Left lobe of liver (tissue), 2 donors: ENCODE measurements around the gene PRR5L. TPM values are rescaled to one million over a fixed set of nuclear protein-coding genes. Genes with fewer than 3 reads are reported as not detected.
A peak's percentile ranks its signal among the peaks of the same experiment; 100 is the strongest.

Source experiments
- ATAC-seq: fragments of 200-7000 bp; cut with Tn5 transposase; one replicate; pipeline ENCODE4 v1.9.1; 2020; ENCODE audit warnings: mild to moderate bottlenecking, moderate library complexity
- DNase-seq: peaks from one replicate; pipeline ENCODE4 v3.0.0-alpha.2; 2020; ENCODE audit warnings: low spot score
- total RNA-seq: library from RNA; stranded (reverse); gene quantifications from one replicate; pipeline ENCODE4 v1.2.1, GENCODE V29; 2021
- donor health status: DM: no; HTN: no; CAD: no; lungs with moderate emphysema.
- donor health status: DM: no; HTN: yes; CAD: no.

Gene PRR5L, protein sequence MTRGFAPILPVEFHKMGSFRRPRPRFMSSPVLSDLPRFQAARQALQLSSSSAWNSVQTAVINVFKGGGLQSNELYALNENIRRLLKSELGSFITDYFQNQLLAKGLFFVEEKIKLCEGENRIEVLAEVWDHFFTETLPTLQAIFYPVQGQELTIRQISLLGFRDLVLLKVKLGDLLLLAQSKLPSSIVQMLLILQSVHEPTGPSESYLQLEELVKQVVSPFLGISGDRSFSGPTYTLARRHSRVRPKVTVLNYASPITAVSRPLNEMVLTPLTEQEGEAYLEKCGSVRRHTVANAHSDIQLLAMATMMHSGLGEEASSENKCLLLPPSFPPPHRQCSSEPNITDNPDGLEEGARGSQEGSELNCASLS
- total RNA-seq, result 2.1 TPM

DNA sequence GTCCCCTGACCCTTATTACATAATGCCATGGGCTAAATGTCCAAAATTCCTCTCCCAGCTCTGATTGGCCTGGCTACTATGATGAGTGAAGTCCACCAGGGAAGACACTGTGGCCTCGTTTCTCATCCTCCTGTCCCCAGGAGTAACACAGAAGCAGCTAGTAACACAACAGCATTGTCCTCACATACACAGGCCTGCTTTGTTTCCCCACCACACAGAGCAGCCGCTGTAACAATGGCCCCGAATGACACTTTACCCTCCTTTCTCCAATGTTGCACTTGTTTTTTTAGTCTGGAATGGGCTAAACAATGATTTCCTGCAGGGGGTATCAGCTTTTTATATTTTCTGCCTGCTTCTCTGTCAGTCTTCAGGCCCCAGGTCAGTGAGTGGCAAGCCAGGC lies at the start of gene PRR5L:
Gene PRR5L, plus strand, starts transcription at position 363 of the 400 bp plus-strand sequence. CDS start 104,834 bp downstream, outside the sequence.
- no peak for ATAC-seq
- DNase-seq, result no peak

GRCh38 chr11:36247493-36247892 lies 48.6 kb upstream of the PRR5L start:
- peak; percentile 50 for ATAC-seq

DNA sequence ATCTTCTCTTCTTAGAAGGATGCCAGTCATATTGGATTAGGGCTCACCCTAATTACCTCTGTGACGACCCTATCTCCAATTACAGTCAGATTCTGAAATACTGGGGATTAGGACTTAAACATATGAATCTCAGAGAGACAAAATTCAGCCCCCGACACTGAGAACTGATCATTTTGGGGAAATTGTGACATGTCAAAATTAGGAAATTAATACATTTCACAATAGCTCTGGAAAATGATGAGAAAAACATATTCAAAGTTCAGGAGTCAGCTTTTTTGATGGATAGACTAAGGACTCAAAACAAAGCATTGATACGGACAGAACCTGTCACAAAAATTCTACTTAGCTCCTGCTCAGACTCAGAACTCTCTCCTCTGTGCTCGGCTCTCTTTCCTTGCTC lies 47.7 kb upstream of the PRR5L start:
- ATAC-seq, result no peak
- no peak for DNase-seq

More at GRCh38 chr11:36247493-36247892, 48.6 kb upstream of the PRR5L start:
- no peak for DNase-seq

DNA sequence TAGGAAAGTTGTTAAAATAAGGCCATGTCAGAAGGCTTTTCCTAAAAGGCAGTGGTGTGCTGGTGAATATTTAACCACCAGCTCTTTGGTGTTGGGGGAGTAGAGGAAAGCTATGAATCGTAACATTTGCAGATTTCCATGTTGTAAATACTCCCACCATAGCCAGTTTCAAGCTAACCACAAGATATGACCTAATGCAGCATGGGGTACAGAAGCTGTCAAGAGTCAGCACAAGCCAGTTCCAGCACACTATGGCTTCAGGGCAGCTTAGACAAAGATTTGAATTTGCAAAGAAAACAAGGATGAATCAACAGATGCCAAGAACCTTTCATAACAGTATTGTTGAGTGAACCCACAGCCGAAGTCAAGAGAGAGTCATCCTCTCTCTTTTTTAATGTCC lies 46.8 kb upstream of the PRR5L start:
- ATAC-seq, result peak; percentile 64
- DNase-seq, result no peak

DNA sequence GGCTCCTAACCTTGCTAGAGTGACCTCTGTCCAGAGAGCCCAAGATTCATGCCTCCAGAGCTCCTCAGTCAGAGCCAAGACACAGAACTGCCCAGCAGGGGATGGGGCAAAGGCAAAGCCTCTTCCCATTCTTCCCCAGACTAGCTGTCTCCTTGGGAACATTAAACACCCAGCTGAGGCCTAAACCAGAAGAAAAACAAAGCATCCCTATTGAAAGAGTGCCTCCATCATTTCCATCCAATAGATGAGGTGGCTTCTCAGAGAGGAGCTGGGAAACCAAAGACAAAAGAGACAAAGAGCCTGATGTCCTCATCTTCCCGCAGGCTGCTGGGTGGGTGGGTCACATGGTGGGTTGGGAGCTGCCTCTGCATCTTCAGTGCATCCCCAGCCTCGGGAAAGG lies 44.3 kb upstream of the PRR5L start:
- no peak for ATAC-seq
- DNase-seq, result no peak

DNA sequence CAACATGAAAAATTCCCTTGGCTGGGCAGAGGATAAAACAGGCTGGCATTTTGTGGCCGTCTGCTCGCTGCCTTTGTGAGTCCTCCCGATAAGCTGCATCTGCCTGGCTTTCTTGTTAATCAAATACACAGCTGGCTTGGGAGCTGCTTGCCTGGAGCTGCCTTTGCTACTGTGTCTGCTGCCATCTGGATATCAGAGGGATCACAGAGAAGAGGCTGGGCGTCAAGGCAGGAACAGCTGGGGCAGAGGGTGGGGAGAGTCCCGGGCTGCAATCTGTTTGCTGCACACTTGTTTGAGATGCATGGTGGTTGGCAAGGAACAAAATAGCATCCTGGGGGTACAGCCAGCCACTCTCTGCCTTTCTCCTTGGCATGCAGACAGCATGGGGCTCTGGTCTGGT lies 42.9 kb upstream of the PRR5L start:
- DNase-seq (no peak), ATAC-seq (no peak)

DNA sequence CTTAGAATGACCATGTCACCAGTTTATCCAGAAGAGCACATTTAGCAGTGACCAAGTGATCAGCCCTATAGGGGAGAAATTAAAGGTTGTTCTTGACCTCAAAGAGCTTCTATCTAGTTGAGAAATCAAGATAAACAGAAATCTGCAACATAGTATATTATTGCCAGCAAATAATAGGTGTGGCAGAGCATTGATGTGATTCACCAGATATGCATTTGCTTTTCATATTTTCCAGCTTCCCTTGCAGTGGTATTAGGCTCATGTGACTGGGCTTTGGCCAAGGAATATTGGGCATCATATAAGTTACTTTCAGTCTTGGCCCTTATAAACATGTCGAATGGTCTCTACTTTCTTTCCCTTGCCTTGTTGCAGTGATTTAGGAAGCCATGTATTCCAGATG lies 41.4 kb upstream of the PRR5L start:
- ATAC-seq, result no peak
- DNase-seq, result no peak

DNA sequence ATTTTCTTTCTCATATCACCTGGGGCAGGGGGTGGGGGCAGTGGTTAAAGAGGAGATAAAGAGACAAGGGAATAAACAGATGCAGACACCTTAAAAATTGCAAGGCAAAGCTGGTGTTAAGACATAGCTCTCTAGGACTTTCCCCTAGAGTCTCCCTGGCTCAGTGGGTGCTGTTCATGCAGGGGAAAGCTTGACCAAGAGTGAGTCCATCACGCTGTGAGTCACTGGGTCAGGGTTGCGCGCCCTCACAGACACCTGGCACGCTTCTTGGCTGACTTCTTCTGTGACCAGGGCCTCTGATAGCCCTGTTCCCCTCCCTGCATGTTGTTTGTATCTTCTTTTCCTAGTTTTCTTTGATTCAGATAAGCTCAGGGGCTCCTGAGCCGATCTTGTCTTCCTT lies 38.7 kb upstream of the PRR5L start:
- no peak for DNase-seq
- no peak for ATAC-seq

DNA sequence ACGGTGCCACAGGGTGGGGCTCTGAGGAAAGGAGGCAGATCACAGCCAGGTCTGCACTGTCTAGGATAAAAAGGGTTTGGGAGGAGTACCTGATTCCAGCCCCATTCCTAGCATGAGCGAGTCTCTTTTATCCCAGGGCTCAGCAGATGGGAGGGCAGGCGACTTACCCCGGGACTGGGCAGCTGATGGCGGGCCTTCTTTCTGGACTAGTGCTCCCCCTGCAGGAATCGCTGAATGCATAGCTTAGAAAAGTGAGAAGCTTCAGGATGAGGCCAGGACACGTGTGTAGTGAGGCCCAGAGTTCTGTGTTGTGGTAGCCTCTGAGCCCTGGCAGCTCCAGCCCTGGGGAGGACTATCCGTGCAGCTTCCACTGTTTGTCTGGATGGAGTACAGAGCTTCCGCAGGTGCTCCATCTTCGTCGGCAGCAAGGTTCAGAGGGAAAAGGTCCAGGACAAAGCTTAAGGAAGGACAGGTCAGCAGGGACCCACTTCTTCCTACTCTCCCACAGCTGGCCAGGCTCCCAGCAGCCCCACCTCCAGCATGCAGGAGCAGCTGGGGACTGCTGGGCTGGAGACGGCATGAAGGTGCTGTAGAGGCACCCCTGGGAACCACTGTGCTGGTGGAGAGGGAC lies 37.2 kb upstream of the PRR5L start:
- ATAC-seq, result peak; percentile 90
- DNase-seq, result peak; percentile 50

DNA sequence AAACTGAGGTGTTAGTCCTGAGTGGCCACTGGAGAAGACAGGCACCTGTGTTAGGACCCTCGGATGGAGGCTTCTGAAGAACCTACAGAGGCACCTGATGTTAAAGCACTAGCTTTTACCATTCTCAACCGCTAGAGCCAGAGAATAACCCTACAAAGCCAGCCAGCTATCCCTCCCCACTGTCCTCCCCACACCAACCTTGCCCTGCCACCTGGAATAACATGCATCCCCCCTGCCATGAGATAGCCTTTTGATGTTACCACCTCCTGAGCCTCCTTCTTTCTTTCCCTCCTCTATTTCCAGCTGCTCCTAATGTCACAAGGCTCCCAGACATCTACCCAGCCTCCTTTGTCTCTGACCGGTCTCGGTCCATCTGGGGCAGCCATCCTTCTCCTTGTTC lies 35.0 kb upstream of the PRR5L start:
- no peak for ATAC-seq
- no peak for DNase-seq

DNA sequence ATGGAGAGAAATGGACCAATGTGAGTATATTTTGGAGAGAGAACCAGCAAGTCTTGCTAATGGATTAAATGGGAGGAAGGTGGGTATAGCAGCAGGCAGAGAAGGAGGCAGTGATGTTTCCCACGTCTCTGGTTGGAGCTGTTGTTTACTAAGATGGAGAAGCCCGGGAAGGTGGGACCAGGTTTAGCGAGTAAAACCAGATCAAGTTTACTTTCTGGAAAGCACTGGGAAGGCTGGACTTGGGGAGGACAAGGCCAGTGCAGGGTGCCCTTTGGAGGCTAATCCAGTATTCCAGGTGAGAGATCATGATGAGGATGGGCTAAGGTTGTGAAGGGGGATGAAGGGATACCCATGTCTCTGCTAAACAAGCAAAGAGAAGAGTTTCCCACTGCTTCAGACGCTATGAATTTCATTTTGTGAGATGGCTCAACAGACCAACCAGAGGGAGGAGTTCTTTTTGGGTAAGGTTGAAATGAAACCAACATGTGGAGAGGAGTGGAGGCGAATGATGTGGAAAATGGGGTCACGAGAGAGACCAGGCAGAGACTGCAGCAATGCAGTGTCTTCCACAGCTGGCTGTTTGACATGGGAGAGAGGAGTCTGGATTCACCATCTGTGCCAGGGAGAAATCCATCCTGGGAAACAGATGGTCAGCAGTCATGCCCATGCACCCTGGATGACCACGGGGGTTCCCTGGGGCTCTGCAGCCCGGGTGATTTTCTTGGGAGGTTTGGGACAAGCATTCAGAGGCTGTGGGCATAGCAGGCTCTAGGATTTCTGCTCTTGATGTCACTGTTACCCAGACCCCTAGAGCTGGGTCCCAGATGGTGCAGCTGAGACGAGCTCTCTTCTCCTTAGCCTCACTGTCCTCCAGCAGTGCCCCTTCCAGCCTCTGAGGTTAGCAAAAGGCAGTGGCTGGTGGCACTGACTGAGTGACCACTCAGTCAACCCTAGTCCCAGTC lies 31.8 kb upstream of the PRR5L start:
- no peak for ATAC-seq
- DNase-seq, result no peak

DNA sequence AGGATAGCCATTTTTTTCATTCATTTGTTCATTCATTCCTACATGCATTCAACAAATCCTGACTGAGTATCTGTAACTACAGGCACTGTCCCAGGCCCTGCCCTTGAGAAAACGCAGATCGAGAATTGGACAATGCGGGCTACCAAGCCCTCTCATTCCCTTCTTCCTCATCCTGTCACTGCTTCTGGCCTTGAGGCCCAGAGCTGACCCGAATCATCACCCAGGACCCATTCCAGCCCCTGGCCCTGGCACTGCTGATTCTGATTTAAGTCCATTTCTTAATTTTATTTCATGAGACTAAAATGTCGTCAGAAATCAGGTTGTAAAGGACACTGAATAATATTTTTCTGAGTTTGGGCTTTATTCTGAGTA lies 31.1 kb upstream of the PRR5L start:
- no peak for DNase-seq
- no peak for ATAC-seq

GRCh38 chr11:36265793-36266628 lies 30.1 kb upstream of the PRR5L start:
- ATAC-seq (peak; percentile 75), DNase-seq (peak; percentile 67)

DNA sequence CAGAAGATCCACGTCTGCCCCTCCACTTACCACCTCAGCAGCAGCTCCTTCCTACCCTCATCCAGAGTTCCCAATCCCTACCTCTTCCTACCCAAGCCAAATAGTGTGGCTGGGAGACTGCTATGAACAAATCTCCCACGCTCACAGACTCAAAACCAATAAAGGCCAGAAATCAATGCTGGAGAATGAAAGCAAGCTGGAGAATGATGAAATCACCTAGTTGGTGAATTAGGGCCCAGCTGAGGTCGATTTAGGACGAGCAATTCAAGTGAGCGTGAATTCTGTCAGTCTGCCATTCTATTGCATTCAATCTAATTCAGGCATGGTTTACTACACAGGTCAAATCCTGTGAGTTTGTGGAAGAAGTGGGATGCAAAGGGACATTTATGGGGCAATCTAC lies 29.3 kb upstream of the PRR5L start:
- DNase-seq (no peak), ATAC-seq (peak; percentile 71)

DNA sequence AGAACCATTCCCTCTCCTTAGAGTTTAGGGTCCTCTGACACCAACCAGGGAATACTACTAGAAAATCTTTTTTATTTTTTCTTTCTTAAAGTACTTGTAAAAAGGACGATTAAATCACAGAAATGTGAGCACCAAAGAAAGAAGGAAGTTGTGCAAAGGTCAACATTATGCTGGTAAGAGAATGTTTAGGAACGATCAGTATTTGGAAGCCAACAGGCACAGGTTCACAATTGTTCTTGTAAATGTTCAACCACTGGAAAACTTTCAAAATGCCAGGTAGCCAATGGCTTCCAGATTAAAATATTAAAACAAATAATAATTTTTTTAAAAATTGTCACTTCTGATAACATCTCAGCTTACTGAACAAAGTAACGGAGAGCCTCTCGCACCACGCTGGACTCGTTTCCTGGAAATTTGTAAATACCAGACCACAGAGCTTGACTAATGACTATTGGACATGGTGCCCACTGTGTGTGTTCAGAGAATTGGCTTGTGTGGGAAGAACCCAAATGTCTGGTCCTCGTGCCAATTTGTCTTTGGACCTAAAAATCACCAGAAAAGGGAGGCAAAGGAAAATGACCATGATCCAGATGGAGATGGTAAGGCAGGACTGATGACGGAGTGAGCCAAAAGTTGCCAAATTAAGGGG lies 27.6 kb upstream of the PRR5L start:
- peak; percentile 43 for ATAC-seq
- no peak for DNase-seq

DNA sequence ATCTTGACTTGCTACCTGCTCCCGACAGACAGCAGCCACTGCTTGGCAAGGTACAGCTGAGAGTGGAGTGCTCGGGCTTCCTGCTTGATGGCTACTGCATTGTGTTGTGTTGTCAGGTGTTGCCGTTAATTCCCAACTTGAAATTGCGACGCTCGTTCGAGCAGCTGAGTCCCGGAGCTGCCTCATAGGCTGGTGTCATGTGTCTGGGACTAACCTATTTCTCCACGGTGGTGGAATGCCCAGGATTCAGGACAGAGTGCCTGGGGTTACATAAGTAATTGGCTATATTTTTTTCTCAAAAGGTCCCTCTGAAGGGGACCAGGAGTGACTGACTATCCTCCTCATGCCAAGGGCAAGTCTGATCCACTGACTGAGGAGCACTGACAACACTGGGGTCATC lies 25.4 kb upstream of the PRR5L start:
- ATAC-seq (no peak), DNase-seq (no peak)

DNA sequence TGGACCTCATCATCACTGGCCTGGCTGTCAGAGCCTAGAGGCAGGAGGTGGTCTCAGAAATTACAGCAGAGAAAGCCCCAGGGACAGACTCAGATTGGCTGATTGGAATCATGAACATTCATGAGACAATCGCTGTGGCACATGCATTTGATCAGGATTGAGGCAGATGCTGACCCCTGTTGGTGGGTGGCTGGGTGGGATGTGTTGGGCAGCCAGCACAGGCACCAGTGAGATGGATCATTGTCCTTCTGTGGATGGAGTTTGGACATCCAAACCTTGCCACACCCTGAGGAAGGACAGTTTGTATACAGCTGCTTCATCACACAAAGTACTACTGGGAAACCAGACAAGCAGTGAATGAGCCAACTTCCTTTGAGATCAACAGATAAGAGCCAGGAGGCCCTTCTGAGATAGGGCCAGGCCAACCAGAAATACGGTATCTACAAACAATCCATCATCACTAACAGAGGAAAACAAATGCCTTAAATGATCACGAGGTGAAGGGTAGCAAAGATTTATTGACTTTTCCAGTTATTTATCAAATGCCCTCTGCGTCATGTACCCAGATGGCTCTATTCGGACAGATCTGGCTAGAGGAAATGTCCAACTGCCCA lies 24.2 kb upstream of the PRR5L start:
- ATAC-seq, result no peak
- no peak for DNase-seq

DNA sequence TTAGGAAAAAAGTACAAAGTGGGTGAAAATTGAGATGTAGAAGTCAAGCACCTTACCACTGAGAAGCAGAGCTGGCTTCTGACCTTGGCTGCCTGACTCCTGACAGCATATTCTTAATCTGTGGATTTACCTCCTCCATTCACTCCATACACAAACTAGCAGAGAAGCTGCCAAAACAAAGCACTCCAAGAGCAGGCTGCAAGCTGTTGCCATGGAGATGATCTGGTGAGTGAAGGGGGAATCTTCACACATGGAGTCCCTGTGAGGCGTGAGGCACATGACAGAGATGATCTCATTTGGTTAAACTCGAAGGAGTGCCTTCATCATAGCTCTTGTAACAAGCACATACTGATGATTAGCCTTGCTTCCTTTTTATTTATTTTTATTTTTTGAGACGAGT lies 23.0 kb upstream of the PRR5L start:
- ATAC-seq (no peak), DNase-seq (no peak)

DNA sequence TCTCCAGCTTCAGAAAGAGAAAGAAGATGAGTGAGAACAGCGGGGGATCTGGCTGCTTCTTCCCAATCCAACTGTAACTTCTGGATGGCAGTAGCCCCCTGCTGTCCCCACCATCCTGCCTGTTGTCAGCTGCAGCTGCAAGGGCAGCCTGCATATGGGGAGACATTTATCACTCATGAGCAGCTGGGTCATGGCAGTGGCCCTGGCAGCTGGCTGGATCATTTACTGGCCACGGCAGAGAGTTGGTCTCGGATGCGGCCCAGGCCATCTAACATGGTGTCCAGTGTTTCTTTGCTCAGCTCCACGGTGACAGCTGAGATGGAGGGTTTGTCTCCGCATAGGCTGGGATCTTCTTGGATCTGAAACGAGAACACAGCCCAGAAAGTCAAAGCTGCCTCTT lies 21.7 kb upstream of the PRR5L start:
- ATAC-seq (no peak), DNase-seq (no peak)
